ENCODE measurements around the gene ADARB1. TPM values are rescaled to one million over a fixed set of nuclear protein-coding genes. Genes with fewer than 3 reads are reported as not detected.
A peak's percentile ranks its signal among the peaks of the same experiment; 100 is the strongest.

ADARB1 gene
- total RNA-seq, 4 donors from 2014 or later: 107 to 231 (median 201) TPM

- H3K36me3 ChIP-seq: peaks cover 0 to 8% (median 4%) of the 10 kb centered on the region in 4 donors
- TF ChIP-seq POLR2A (IDR thresholded peaks at IDR 0.05; ENCODE audit: low read depth) (no peak), EP300 (IDR thresholded peaks at IDR 0.05) (no peak), POLR2AphosphoS5 (IDR thresholded peaks at IDR 0.05) (no peak), CTCF (IDR thresholded peaks at IDR 0.05) (no peak)
- H3K4me1 ChIP-seq: peaks cover 58 to 100% (median 100%) of the 10 kb centered on the region in 4 donors
- no peak overlapping the region for H3K27ac ChIP-seq (replicated peaks in 1 of 4)
- 72% methylated on average over 3 of the region's 3 CpGs for WGBS
- H3K27me3 ChIP-seq: no peaks in the 10 kb centered on the region
- no peak for DNase-seq (ENCODE audit: extremely low spot score)
- H3K4me3 ChIP-seq: no peak overlapping the region
- H3K9me3 ChIP-seq: no peaks in the 10 kb centered on the region
- intact Hi-C loops (cut with DNase I): no loop called here
Measured at GRCh38 chr21:45099571-45099970, 25.2 kb downstream of the ADARB1 start.

GRCh38 chr21:45100866-45101265 is 26.5 kb downstream of the ADARB1 start:
- peaks cover 0 to 8% (median 4%) of the 10 kb centered on the region in 4 donors for H3K36me3 ChIP-seq
- no peaks in the 10 kb centered on the region for H3K9me3 ChIP-seq
- over 99% methylated on average over 20 of the region's 40 CpGs for WGBS
- peaks cover 58 to 100% (median 100%) of the 10 kb centered on the region in 4 donors for H3K4me1 ChIP-seq
- H3K27me3 ChIP-seq: no peaks in the 10 kb centered on the region
- no peak for TF ChIP-seq POLR2A (IDR thresholded peaks at IDR 0.05; ENCODE audit: low read depth)
- peak overlapping the region in 1 of 4 donors; percentile 2 for H3K27ac ChIP-seq (replicated peaks in 1 of 4)
- no peak overlapping the region for H3K4me3 ChIP-seq
- no peak for DNase-seq (ENCODE audit: extremely low spot score)
- intact Hi-C loops (cut with DNase I): no loop called here

GRCh38 chr21:45102391-45102932 is 28.1 kb downstream of the ADARB1 start:
- H3K36me3 ChIP-seq: peaks cover 0 to 8% (median 4%) of the 10 kb centered on the region in 4 donors
- intact Hi-C loops (cut with DNase I): no loop called here
- no peak overlapping the region for H3K4me3 ChIP-seq
- H3K9me3 ChIP-seq: no peaks in the 10 kb centered on the region
- peak; percentile 13 to 27 for TF ChIP-seq POLR2AphosphoS5 (IDR thresholded peaks at IDR 0.05)
- no peak for TF ChIP-seq EP300 (IDR thresholded peaks at IDR 0.05)
- TF ChIP-seq POLR2A (IDR thresholded peaks at IDR 0.05; ENCODE audit: low read depth): no peak
- peak; percentile 14 to 56 (median 19) for TF ChIP-seq CTCF (IDR thresholded peaks at IDR 0.05)
- peak overlapping the region; percentile 5 to 65 (median 54) for H3K27ac ChIP-seq (replicated peaks in 1 of 4)
- no peaks in the 10 kb centered on the region for H3K27me3 ChIP-seq
- no peak for DNase-seq (ENCODE audit: extremely low spot score)
- 20% methylated on average over 1 of the region's 2 CpGs for WGBS
- H3K4me1 ChIP-seq: peaks cover 58 to 99% (median 94%) of the 10 kb centered on the region in 4 donors

- peaks cover 0 to 8% (median 4%) of the 10 kb centered on the region in 4 donors for H3K36me3 ChIP-seq
- H3K4me3 ChIP-seq: no peak overlapping the region
- intact Hi-C loops (cut with DNase I): no loop called here
- peak overlapping the region in 3 of 4 donors; percentile 13 to 54 (median 36) for H3K27ac ChIP-seq (replicated peaks in 1 of 4)
- H3K4me1 ChIP-seq: peaks cover 60 to 94% (median 86%) of the 10 kb centered on the region in 4 donors
- DNase-seq (ENCODE audit: extremely low spot score): no peak
- no peaks in the 10 kb centered on the region for H3K9me3 ChIP-seq
- 84% methylated on average over 9 of the region's 9 CpGs for whole genome bisulfite sequencing
- H3K27me3 ChIP-seq: no peaks in the 10 kb centered on the region
- TF ChIP-seq POLR2AphosphoS5 (IDR thresholded peaks at IDR 0.05) (no peak), EP300 (IDR thresholded peaks at IDR 0.05) (no peak), CTCF (IDR thresholded peaks at IDR 0.05) (no peak), POLR2A (IDR thresholded peaks at IDR 0.05; ENCODE audit: low read depth) (no peak)
Measured at GRCh38 chr21:45103971-45104520, 29.7 kb downstream of the ADARB1 start.

GRCh38 chr21:45104560-45104959 is 30.2 kb downstream of the ADARB1 start:
- DNase-seq (ENCODE audit: extremely low spot score): no peak
- no peak overlapping the region for H3K4me3 ChIP-seq
- intact Hi-C loops (cut with DNase I): no loop called here
- H3K9me3 ChIP-seq: no peaks in the 10 kb centered on the region
- H3K4me1 ChIP-seq: peaks cover 62 to 94% (median 86%) of the 10 kb centered on the region in 4 donors
- WGBS: 20% methylated on average over 3 of the region's 3 CpGs
- no peak for TF ChIP-seq EP300 (IDR thresholded peaks at IDR 0.05)
- no peak for TF ChIP-seq POLR2AphosphoS5 (IDR thresholded peaks at IDR 0.05)
- no peak for TF ChIP-seq CTCF (IDR thresholded peaks at IDR 0.05)
- TF ChIP-seq POLR2A (IDR thresholded peaks at IDR 0.05; ENCODE audit: low read depth): no peak
- no peaks in the 10 kb centered on the region for H3K27me3 ChIP-seq
- H3K36me3 ChIP-seq: peaks cover 0 to 8% (median 4%) of the 10 kb centered on the region in 4 donors
- H3K27ac ChIP-seq (replicated peaks in 1 of 4): peak overlapping the region in 3 of 4 donors; percentile 13 to 54 (median 36)
